Activated CD4-positive, CD25-positive, alpha-beta regulatory T cell treated with anti-CD3 and anti-CD28 coated beads, Interleukin-2, amount 50 U/mL, for 24 hours (primary cell): ENCODE measurements around the gene TBC1D2.

Experiments
- ATAC-seq, 2 donors: fragments of 150-1000 bp; cut with Tn5 transposase; one replicate each; pipeline ENCODE4 v1.10.0; 2021; ENCODE audit warnings: mild to moderate bottlenecking in 1 of 2, moderate library complexity in 1 of 2

TBC1D2 gene

GRCh38 chr9:98235126-98235525 is 20.3 kb downstream of the TBC1D2 start:
- ATAC-seq: no peak

- ATAC-seq: no peak
These were observed 21.1 kb downstream of the TBC1D2 start for GRCh38 chr9:98234245-98234825.

GRCh38 chr9:98232926-98233325 is 22.5 kb downstream of the TBC1D2 start:
- ATAC-seq: no peak

DNA sequence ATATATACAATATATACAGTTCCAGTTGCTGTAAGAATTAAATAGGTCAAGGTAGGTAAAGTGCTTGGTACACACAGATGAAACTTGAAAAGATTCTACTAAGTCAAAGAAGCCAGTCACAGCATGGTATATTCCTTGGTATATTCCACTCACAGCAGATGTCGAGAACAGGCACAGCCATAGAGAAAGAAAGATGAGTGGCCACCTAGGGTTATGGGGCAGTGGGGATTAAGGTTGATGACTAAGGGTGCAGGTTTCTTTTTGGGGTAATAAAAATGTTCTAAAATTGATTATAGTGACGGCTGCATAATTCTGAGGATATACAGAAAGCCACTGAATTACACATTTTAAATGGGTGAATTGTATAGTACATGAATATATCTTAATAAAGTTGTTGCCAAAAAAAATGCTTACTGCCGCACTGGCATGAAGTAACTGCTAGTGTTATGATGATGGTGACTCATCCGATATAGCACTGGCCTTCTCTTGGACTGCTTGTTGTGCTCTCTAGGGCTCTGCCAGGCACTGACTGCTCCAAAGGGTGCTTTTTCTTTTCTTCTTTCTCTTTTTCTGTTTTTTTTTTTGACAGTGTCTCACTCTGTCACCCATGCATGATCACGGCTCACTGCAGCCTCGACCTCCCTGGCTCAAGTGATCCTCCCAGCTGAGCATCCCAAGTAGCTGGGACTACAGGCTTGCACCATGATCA is 23.5 kb downstream of the TBC1D2 start:
- ATAC-seq: no peak

DNA sequence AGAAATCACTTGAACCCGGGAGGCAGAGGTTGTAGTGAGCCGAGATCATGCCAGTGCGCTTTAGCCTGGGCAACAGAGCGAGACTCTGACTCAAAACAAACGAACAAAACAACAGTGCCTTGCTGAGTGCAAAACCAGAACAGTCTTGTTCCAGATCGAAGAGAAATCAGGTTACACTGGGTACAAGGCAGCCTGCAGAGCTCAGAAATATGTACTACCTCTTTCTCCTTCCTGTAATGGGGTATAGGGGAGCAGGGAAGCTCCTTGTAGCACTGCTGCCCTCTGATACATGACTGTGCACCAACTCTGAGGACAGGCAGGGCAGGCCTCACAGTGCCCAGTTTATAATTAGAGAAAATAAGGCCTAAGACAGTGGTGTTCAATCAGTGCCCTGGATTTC is 24.7 kb downstream of the TBC1D2 start:
- ATAC-seq: no peak

DNA sequence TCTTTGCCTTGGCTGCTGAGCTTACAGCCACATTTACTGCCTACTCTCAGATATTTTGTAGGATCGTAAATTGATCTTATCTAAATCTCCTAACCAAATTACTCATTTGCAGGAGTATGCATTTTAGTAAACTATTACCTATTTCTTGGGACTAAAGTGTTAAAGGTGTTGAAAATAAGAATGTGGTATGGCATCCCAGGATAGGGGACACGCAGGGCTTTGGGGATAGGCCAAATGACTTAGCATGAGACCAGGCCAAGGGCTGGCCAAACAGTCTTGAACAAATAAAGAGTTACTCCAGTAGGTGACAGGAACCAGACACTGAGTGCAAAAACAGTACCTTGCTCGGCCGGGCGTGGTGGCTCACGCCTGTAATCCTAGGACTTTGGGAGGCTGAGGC is 25.1 kb downstream of the TBC1D2 start:
- ATAC-seq: no peak

- ATAC-seq: no peak
These were observed 25.8 kb downstream of the TBC1D2 start for GRCh38 chr9:98229620-98230019.

- ATAC-seq: no peak
These were observed 26.4 kb downstream of the TBC1D2 start for GRCh38 chr9:98229090-98229395.

DNA sequence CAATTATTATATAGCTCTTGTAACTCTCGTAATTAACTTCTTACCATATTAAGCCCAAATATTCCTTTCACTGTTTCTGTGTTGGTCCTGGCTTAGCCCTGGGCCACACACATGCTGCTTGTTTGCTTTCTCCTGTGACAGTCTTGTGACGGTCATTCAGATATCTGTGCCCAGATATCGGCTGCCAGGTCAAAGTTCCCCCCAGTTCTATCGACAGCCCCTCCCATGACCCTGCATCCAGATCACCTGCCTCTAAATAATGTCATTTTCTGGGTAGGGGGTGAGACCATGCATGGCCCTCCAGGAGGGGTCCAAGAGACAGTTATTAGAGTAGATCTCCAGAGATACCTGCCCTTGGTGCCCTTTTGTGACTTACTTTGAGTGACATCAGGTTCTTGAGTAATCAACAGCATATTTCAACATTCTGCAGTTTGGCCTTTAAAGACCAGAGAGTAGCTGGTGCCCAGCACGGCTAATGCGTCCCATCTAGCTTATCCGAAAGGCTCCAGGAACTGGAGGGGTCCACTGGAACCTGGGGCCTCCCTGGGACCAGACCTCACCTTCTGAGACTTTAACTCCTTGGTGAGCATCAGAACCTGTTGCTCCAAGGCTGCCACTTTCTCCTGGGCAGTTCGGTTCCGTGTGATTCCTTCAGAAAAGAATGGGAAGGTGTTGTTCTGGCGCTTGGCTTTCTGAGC is 26.9 kb downstream of the TBC1D2 start:
- ATAC-seq: no peak

GRCh38 chr9:98227883-98228282 is 27.6 kb downstream of the TBC1D2 start:
- no peak for ATAC-seq

DNA sequence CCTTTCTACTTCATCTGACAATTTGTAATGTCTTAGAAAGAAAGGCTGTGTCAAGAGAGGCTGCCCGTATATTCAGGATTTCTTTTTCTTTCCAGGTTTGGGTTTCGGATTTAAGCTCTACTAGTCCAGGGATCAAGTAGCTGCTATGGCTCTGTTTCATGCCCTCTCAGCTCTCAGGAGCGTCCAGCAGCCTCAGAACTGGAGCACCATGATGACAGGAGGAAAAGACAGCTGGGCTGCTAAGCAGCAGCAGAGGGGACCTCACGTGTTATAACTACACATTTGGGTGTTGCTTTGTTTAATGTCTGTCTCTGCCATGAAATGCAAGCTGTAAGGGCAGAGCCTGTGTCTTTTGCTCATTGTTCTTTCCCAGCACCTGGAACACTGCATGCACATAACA is 28.5 kb downstream of the TBC1D2 start:
- ATAC-seq: no peak

- no peak for ATAC-seq
These were observed 28.9 kb downstream of the TBC1D2 start for GRCh38 chr9:98226516-98226915.

- ATAC-seq: no peak
These were observed 30.4 kb downstream of the TBC1D2 start for GRCh38 chr9:98225015-98225442.

- ATAC-seq: no peak
These were observed 32.4 kb downstream of the TBC1D2 start for GRCh38 chr9:98222885-98223691.

GRCh38 chr9:98220911-98221310 is 34.5 kb downstream of the TBC1D2 start:
- no peak for ATAC-seq

DNA sequence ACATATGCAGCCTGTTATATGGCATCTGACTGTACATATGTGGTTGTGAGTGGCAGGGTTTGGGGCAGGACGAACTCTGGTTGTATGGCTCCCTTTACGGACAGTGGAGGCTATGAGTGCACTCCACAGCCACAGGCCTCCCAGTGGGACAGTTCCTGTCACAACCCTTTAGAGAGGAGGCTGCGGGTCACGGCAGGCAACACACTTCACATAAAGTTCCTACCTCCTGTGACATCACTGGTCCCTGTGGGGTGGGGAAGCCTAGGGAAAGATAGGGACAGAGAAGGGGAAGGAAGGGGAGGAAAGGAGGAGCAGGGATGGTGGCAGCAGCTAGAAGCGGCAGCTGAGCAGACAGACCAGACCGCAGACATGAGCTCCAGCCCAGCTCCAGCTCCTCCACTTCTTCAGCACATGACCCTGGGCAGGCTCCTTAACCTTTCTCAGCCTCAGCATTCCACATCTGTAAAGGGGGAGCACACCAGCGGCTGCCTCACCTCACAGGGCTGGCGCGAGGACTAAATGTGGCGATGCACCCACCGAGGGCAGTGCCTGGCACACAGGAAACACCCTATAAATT is 35.6 kb downstream of the TBC1D2 start:
- no peak for ATAC-seq

GRCh38 chr9:98219364-98219716 is 36.1 kb downstream of the TBC1D2 start:
- ATAC-seq: no peak

DNA sequence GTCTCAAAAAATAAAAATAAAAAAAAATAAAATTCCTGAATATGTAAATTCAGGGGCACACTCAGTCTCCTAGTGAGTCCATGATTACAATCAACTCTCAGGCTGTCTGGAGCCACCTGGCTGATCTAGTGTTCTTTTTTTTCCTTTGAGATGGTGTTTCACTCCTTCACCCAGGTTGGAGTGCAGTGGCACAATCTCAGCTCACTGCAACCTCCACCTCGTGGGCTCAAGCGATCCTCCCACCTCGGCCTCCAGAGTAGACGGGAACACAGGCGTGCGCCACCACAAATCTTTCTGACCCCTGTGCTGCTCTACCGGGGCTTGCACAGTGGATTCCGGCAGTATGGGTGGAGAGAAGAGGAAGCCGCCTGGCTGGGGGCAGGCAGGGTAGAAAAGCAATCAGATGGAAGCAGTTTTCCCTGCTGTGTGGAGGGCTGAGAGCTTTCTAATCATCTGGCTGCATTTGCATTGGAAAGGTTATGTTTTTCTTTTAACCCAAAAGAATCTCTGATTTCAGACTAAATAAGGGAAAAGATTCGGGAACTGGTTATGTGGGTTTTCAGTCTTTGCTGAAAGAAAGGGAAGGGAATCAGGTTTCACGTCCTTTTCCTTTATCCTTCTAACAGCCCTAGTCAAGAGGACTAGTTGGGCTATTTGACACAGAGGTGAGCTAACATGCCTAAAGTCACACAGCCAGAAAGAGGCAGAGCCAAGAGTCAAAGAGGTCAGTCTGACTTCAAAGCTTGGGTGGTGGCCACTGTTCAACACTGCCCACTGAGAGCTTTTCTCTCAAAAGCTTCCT is 36.7 kb downstream of the TBC1D2 start:
- no peak for ATAC-seq

- ATAC-seq: no peak
These were observed 38.2 kb downstream of the TBC1D2 start for GRCh38 chr9:98217255-98217654.

DNA sequence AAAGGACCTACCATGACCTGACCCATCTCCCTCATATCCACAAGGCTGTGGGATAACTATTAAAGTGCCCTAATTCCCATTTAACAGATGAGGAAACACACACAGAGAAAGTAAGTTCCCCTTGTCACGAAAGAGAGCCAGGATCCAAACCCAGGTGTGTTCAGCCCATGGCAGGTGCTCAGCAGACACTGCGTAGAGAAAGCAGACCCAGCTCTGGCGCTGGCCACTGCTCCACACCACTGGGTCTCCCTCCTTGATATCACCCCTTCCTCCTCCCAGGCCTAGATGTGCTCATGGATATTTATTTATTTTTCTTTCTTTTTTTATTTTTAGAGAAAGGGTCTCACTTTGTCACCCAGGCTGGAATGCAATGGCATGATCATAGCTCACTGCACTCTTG is 39.1 kb downstream of the TBC1D2 start:
- ATAC-seq: no peak

DNA sequence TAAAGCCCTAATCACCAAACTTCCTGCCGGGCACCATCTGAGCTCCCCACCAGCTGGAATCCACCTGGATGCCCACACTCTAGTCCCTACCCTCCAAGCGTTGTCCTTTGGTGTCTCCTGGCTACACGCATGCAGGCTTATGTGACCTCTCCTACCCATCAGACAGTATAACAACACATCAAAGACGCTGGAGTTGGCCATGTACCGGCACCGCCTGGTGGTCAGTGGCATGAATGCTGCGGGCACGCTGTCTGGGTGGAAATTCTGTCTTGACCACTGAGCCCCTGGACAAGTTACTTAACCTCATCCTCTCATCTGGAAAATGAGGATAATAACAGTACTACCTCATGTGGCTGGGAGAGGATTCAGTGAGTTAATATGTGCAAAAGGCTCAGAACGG is 39.6 kb downstream of the TBC1D2 start:
- ATAC-seq: no peak

DNA sequence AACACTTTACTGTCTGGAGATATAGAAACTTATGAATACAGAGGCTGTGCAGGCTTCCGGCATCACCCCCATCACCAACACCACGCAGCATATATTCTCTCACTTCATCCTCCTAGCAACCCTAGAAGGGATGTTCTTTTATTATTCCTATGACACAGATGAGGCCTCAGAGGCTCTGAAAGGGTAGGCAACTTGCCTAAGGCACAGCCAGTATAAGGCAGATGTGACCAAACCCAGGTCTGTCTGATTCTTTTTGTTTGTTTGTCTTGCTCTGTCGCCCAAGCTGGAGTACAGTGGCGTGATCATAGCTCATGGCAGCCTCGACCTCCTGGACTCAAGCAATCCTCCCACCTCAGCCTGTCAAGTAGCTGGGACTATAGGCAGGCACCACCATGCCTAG is 40.2 kb downstream of the TBC1D2 start:
- ATAC-seq: no peak
